Hematopoietic multipotent progenitor cell treated with erythropoietin and hydrocortisone succinate and interleukin-3 and kit ligand, for 15 days (in vitro differentiated cells): ENCODE results near the gene MUC16.
"Not testable (repeated sequence)": the region's sequence is repeated elsewhere in the genome, so short reads cannot be mapped to it uniquely, and the experiment has no call there.

Experiments
- DNase-seq: peaks from one replicate; pipeline ENCODE4 v3.0.0-alpha.2; 2015; ENCODE audit warnings: low spot score

MUC16 gene

DNA sequence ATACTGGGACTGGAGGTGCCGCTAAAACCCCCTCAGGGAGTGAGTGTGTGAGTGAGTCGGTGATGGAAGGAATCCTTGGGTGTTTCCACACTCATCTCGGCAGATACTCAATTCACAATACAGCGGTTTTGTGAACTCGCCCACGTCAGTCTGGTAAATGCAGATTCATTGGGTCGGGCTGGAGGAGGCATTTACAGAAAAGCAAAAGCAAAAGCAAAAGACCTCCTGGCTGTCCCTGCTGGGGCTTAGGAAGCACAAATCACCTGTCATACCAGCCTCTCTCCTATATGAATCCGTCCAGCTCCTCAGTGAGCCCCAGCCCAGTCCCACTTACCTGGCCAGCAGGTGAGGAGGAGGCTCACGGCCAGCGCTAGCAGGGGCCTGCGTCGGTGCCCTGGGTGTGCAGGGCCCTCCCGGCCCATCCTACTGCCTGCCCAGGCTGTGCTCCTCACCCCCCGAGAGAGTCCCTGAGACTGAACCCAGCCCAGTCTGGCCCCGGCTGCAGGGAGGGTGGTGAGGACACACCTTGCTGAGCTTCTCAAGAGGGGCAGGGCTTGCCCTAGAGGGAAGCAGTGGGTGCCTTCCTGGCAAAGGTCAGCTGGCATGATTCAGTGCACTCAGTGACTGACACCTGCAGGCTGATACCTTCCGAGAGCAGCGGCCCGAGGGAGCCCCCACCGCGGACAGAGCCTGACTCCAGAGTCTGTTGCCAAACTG, at the start of gene MUC16:
MUC16 (minus strand) TSS at position 475 of the 717 bp plus-strand sequence.
- no peak for DNase-seq

DNA sequence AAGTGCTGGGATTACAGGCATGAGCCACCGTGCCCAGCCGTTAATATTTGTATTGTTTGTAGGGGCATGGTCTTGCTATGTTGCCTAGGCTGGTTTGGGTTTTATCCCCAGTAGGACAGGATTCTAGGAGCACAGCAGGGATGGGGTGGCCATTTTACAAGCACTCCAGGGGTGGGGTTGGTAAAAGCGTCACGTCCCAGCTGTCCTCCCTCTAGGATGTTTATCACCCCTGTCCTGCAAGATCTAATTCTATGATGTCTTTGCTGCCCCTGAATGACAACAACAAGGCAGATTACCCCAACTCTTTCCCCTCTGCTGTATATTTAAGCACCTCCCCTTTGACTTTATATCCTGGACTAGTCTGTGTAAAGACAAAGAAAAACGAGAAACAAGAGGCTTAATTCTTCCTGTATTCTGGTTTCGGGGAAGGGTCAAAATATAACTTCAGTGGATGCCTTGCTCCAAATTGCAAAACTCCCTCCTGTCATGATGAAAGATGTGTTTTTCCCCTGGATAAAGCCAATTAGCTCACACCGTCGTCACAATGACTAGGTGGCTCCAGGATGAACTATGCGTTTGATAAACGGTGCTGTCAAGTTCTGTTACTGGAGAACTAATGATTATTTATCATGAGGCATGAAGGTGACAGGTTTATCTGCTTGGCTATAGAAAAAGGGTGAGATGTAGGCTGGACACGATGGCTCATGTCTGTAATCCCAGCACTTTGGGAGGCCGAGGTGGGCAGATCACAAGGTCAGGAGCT, 48.9 kb upstream of the MUC16 start:
- DNase-seq, result no peak

DNA sequence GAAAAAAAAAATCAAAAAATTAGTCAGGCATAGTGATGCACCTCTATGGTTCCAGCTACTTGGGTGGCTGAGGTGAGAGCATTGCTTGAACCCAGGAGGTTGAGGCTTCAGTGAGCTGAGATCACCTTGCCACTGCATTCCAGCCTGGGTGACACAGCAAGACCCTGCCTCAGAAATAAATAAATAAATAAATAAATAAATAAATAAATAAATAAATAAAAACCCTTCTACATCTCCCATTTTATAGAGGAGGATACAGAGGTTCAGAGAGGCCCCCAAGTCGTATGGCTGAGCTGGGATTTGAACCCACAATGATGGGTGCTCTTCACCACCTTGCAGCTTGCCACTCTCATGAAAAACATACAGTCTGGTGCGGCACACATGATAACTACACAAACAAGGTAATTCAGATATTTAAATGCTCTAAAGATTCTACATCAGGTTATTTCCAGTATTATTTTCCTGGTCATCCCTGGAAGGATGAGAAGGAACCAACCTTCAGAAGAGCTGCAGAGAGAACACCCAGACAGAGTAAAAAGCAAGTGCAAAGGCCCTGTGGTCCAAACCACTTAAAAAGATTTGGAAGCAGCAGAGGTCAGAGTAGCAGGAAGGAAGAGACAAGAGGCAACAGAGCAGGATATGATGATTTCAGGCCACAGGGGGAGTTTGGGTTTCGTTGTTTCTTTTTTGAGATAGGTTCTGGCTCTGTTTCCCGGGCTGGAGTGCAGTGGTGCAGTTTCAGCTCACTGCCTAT, 47.5 kb upstream of the MUC16 start:
- no peak for DNase-seq

DNA sequence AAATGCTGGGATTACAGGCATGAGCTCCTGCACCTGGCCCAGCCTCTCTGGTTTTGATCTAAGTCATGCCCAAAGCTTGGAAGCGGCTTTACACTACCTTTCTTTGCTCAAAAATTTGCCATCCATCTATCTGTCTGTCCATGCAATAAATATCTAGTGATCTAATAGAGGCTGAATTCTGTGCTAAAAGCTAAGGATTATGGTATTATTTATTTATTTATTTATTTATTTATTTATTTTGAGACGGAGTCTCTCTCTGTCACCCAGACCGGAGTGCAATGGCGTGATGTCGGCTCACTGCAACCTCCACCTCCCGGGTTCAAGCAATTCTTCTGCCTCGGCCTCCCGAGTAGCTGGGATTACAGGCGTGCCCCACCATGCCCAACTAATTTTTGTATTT, 45.9 kb upstream of the MUC16 start:
- not testable (repeated sequence) for DNase-seq

DNA sequence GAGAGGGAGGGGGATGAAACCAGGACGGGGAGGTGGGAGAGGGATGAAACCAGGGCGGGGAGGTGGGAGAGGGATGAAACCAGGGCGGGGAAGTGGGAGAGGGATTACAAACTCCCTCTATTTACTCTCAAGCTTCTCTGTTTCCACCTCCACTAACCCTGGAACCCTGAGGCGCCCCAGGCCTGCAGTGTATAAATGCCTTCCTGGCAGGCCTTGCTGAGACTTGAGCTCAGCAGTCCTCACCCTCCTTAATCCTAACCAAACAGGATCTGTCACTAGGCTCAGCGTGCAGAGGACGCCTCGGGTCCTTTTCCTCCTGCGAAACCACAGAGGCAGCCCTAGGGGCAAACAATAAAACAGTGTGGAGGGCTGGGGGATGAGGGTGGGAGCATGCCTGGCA, 44.6 kb upstream of the MUC16 start:
- DNase-seq, result no peak

DNA sequence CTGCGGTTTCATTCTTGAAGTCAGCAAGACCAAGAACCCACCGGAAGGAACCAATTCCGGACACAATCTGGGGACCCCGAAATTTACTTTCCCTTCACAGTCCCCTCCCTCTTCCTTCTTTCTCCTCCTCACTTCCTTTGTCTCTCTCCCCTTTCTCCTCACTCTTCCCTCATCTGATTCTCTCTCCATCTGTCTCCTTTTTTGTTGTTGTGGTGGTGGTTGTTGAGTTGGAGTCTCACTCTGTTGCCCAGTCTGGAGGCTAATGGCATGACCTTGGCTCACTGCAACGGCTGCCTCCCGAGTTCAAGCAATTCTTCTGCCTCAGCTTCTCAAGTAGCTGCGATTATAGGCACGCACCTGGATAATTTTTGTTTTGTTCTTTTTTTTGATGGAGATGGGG, 44.0 kb upstream of the MUC16 start:
- DNase-seq, result no peak

DNA sequence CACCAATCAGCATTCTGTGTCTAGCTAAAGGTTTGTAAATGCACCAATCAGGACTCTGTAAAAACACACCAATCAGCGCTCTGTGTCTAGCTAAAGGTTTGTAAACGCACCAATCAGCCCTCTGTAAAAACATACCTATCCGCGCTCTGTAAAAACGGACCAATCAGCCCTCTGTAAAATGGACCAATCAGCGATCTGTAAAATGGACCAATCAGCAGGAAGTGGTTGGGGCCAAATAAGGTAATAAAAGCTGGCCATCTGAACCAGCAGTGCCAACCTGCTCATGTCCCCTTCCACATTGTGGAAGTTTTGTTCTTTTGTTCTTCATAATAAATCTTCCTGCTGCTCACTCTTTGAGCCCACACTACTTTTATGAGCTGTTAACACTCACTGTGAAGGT, 43.5 kb upstream of the MUC16 start:
- DNase-seq, result not testable (repeated sequence)

DNA sequence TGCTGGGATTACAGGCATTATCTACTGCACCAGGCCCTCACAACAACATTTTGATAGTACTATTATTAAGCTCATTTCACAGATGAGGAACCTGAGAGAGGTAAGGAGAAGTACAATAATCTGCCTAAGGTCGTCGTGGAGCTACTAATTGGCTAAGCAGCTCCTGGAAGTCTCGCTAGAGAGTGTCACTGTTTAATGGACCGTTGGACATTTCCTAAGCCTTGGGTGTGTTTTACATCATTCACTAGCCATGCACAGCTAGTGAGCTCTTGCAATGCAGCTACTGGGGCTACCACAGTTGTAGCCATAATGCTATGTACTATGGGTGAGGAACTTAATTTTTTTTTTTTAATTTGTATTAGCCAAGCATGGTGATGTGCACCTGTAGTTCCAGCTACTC, 42.7 kb upstream of the MUC16 start:
- no peak for DNase-seq

DNA sequence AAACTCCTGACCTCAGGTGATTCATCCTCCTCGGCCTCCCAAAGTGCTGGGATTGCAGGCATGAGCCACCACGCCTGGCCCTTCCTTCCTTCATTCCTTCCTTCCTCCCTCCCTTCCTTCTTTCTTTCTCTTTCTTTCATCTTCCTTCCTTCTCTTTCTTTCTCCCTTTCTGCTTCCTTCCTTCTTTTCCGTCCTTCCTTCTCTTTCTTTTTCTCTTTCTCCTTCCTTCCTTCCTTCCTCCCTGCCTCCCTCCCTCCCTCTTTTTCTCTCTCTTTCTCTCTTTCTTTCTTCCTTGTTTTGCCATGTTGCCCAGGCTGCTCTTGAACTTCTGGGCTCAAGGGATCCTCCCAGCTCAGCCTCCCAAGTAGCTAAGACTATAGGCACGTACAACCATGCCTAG, 36.5 kb upstream of the MUC16 start:
- no peak for DNase-seq

DNA sequence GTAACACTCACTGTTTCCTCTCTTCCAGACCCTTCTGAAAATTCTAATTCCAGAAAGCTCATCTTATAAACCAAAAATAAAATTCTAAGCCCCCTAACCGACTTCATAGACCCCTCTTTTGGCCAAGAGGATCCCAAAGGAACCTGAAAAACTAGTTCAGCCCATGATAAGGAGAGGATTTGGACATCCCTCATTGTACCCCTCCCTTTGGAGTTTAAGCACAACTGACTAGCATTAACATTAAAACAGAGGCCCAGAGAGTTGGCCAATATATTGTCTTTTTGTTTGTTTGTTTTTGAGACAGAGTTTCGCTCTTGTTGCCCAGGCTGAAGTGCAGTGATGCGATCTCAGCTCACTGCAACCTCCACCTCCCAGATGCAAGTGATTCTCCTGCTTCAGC, 34.2 kb upstream of the MUC16 start:
- DNase-seq, result no peak

DNA sequence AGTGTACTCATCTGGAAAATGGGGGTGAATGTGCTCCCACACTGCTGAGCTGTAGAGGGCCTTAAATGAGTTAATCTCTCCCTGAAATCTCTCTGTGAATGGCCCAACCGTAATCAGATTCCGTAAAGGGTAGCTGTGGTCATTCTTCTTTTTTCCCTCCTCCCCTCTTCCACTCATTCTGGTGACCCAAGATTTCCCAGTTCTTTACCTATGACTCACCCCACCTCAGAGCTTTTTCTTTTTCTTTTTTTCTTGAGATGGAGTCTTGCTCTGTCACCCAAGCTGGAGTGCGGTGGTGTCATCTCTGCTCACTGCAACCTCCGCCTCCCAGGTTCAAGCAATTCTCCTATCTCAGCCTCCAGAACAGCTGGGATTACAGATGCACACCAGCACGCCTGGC, 33.3 kb upstream of the MUC16 start:
- no peak for DNase-seq

DNA sequence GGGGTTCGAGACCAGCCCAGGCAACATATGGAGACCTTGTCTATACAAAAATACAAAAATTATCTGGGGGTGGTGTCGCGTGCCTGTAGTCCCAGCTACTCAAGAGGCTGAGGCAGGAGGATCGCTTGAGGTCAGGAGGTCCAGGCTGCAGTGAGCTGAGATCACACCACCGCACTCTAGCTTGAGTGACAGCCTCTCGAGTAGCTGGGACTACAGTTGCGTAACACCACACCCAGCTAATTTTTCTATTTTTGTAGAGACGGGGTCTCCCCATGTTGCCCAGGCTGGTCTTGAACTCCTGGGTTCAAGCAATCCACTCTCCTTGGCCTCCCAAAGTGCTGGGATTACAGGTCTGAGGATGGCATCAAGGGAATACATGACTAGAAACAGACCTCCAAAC, 30.8 kb upstream of the MUC16 start:
- no peak for DNase-seq

DNA sequence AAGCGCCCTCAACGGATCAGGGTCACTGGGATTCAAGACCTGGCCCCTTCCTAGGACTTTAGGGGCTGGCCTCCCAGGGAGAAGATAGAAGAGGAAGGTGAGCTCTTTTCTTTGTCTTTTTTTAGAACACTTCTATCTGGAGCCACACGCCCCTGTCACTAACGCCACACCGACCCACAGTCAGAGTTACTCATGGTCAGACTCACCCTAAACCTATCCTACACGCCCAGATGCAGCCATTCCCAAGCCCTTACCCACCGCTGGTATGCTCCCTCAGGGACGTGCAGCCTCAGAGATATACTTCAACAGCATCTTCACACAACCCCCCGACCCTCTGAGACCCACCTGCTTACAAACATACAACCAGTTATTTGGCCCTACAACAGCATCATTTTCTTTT, 29.9 kb upstream of the MUC16 start:
- DNase-seq, result no peak

DNA sequence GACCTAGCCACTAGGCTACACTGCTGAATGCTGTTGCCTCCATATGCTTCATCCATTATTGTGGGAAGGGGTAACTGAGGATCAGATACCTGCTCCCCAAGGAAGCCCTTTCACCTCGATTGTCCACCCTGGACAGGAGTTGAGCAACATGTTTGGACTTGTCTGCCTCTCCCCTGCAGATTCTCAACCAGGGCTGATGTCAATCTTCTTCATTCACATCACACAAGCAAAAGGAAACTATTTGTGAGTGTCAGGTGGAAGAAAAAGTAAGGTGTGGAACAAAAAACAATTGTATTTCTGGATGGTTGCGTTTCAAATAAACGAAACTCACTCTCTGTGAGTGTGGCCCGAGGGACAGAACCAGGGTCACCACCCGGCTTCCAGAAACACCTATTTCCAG, 29.5 kb upstream of the MUC16 start:
- no peak for DNase-seq

DNA sequence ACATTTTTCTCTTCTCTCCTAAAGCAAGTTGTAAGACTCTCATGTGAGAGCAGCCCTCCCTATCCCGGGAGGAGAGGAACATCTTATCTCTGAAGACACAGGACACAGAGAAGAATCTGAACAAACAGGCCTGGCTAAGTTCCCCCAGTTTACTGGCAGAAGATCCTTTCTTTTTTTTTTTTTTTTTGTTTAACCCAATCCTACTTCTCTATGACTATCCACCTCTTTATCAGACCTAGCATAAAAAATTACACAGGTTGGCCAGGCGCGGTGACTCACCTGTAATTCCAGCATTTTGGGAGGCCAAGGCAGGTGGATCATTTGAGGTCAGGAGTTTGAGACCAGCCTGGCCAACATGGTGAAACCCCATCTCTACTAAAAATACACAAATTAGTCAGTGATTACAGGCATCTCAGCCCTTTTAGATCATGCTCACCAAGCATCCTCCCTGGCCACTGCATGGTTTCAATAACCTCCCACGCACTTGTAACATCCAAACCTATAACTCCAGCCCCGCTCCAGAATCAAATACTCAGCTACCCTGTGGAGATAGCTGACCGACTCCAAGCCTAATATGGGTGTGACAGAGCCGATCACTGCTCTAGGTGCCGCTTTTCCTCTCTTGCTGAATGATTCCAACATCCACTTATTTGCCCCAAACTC, 27.3 kb upstream of the MUC16 start:
- no peak for DNase-seq

DNA sequence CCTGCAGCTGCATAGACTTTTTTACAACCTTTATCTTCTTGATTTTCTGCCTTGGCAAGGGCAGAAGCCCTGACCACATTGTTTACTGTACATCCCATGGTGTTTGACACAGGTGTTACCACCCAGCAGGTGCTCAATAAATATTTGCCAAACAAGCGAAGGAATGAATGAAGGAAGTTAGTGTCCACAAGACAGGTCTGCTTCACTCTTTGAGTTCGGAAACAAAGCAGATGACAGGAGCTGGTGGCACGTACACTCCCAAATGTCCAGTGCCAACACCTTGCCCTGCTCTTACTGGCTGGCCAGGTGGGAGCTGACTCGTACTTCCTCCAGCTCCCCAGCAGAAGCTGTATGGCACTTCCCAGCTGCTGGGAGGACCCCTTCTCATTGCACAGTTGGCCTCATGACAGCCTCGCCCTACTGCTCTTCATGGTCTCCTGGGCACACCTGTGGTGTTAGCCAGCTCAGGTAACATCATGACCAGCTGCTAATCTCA, 22.0 kb upstream of the MUC16 start:
- no peak for DNase-seq

DNA sequence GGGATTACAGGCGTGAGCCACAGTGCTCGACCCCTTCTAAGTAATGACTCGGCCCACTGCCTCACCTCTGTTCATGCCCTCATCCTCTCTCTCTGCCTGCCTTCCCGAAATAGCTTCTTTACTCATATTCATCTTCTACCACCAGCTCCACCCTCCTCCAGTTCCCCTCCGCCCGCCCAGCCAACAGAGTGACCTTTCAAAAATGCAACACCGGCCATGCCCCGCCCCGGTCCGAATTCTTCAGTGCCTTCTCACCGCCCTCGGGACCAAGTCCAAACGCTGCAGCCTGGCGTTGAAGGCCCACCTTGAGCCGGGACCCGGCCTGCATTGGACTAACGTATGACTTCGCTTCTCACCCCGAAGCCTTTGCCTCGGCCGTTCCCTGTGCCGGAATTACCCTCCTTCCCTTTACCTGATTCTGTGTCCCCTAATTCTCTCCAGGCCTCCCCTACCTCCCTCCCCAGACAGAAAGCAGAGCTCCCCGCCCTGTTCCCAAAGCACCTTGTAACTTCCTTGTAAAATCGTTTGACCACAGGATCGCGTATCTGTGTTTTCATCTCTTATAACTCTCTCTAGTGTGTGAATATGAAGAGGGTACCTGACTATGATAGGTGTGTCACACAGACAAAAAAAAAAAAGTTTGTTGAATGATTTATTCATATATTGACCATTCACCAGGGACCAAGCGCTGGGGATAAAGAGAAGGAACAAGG, 8.1 kb upstream of the MUC16 start:
- no peak for DNase-seq

DNA sequence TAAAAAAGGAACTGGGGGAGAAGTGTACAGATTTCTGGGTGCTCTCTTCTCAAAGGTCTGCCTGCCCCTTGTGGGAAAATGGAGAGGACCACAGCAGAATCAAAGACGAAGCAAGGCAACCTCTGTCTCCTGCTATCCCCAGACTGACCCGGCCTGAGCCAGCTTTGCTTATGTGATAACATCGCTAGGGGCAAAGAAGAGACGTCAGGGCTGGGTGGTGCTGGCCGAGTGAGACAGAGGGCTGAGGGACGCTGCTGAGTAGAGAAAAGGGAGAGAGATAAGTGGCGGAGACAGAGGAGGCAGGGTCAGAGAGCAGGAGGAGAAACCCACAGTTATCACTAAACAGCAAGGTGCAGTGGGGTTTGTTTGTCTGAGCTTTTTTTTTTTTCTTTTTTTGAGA, 4.6 kb upstream of the MUC16 start:
- DNase-seq, result no peak

DNA sequence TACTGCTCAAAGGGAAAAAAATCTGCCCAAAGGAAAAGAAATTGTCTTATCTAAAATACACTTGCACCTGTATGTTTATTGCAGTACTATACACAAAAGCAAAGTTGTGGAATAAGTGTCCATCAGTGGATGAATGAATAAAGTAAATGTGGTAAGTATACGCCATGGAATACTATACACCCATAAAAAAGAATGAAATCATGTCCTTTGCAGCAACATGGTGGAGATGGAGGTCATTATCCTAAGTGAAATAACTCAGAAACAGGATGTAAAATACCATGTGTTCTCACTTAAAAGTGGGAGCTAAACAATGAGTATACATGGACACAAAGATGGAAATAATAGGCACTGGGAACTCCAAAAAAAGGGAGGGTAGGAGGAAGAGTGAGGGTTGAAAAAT, 3.8 kb upstream of the MUC16 start:
- DNase-seq, result no peak

DNA sequence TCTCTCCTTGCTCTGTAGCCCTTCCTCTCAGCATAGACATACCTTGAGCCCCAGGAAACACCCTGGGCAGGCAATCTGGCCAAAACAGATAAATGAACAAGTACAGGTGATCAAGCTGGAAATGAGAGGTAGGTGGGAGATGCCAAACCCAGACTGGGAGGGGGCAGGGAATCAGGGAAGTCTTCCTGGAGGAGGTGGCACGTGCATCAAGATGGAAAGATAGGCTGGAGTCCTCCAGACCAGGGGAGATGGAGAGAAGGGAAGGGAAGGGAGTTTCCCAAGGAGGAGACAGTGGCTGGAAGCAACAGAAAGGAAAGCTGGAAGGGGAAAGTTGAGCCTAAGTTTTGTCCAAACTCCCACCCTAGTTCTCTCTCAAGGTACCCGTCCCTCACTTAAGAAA, 1.7 kb upstream of the MUC16 start:
- no peak for DNase-seq

DNA sequence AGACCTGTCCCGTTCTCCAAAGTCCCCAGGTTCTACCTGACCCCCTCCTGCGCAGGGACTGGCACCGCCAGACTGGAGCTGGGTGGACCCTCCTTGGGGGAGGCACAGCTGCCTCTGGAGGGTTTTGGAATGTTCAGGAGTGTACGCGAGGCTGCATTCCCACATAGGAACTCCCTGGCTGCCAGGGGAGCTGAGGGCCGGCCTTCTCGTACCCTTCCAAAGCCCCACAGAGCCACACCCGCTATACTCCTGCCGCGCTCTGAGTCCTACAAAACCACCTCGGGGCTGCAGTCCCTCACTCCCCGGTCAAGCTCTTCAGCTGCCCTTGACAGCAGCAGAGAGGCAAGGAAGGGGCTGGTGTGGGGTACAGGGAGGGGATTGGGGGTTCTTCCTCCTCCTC, 484 bp upstream of the MUC16 start:
- DNase-seq, result no peak

DNA sequence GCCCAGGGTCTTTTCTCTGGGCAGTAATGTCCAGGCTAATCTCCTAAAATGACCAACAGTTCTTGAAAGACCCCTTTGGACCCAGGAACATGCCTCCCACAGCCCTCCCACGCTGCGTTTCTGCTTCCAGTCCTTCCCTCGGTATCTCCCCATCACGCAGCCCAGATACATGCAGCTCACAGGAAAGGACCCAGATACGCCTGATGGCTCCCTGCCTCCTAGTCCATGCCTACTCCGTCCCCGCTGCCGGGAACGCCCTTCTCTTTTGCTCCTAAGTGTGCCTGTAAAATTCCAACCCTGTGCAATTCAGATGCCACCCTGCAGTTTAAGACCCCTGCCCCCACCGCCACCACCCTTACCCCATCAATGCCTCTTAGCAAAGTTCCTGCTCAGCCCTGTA, 778 bp downstream of the MUC16 start:
- DNase-seq, result no peak
